Thyroid gland (tissue), 4 donors: ENCODE data around the gene NOL12. TPM values are rescaled to one million over a fixed set of nuclear protein-coding genes. Genes with fewer than 3 reads are reported as not detected.
A peak's percentile ranks its signal among the peaks of the same experiment; 100 is the strongest.

Source experiments
- DNase-seq, 2 donors: peaks; one replicate each; pipeline ENCODE4 v3.0.0-alpha.2; 2019
- H3K27ac ChIP-seq, 3 donors: fragments of 200-600 bp; sonication (generic); 1 replicate in 2 of 3; 2 replicates in 1 of 3; pipeline ENCODE4 v1.5.1; 2016 to 2019; ENCODE audit warnings: mild to moderate bottlenecking in 1 of 3, moderate library complexity in 1 of 3
- H3K27me3 ChIP-seq: fragments of 200-600 bp; sonication (generic); one replicate; pipeline ENCODE4 v1.5.1; 2019
- H3K36me3 ChIP-seq, 2 donors: fragments of 200-600 bp; sonication (generic); one replicate each; pipeline ENCODE4 v1.5.1; 2016 to 2019
- H3K4me1 ChIP-seq, 2 donors: fragments of 200-600 bp; sonication (generic); one replicate each; pipeline ENCODE4 v1.5.1; 2017 to 2019
- H3K4me3 ChIP-seq, 3 donors: fragments of 200-600 bp; sonication (generic); replicated peaks in 1 of 3; 1 replicate in 2 of 3; 2 replicates in 1 of 3; pipeline ENCODE4 v1.5.1; 2016; ENCODE audit warnings: mild to moderate bottlenecking in 1 of 3
- H3K9me3 ChIP-seq: fragments of 200-600 bp; sonication (generic); one replicate; pipeline ENCODE4 v1.5.1; 2017
- POLR2A ChIP-seq, 2 donors: fragments of 450-650 bp; IDR thresholded peaks; one replicate each; pipeline ENCODE4 v1.6.1; 2017; ENCODE audit warnings: antibody characterized with exemption in 2 of 2, mild to moderate bottlenecking in 2 of 2, moderate library complexity in 1 of 2
- WGBS, 2 donors: methylation state at CpG; one replicate each; pipeline ENCODE4 v1.1.5; 2017; 5-methylcytosine and 5-hydroxymethylcytosine counted together
- intact Hi-C: fragments of 100-400 bp; cut with DNase I; formaldehyde crosslinking; loops from one replicate; pipeline ENCODE4 v1.15.1; 2023
- total RNA-seq, 4 donors: library from RNA; depleted of rRNA; stranded (reverse); fragments of >200 nt; gene quantifications; one replicate each; pipeline ENCODE4 v1.2.3, GENCODE V29; 2016
- TF ChIP-seq, protein P1 (sequence below), 6 experiments: fragments of 200-600 bp in 3 of 6; fragments of 450-650 bp in 3 of 6; sonication (generic) in 3 of 6; IDR thresholded peaks; one replicate each; pipeline ENCODE4 v1.5.1; 2016 to 2019; ENCODE audit warnings: antibody characterized with exemption in 6 of 6, mild to moderate bottlenecking in 2 of 6, inconsistent platforms in 1 of 6, moderate library complexity in 1 of 6

Gene NOL12
- total RNA-seq, 4 donors from 2014 or later, result 18.7 to 52.6 (median 47.6) TPM

DNA sequence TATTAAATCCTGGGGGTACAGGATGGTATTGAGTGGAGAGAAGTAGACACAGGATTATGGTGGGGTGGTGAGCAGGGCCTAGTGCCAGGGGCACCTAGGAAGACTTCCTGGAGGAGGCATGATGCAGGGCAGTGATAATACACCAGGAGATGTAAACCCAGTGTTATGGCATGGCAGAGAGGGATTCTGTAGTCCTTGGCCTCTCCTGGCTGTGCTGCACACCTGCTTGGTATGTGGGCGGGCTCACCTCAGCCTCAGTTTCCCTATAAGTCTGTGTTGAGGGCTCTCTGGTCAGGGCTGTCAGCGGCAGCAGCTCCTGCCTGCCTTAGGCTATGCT is 25.5 kb upstream of the NOL12 start:
- H3K27ac ChIP-seq, result peak overlapping the region in 1 of 3 donors; percentile 16
- no peak for TF ChIP-seq POLR2A (IDR thresholded peaks at IDR 0.05)
- TF ChIP-seq, protein P1, sequence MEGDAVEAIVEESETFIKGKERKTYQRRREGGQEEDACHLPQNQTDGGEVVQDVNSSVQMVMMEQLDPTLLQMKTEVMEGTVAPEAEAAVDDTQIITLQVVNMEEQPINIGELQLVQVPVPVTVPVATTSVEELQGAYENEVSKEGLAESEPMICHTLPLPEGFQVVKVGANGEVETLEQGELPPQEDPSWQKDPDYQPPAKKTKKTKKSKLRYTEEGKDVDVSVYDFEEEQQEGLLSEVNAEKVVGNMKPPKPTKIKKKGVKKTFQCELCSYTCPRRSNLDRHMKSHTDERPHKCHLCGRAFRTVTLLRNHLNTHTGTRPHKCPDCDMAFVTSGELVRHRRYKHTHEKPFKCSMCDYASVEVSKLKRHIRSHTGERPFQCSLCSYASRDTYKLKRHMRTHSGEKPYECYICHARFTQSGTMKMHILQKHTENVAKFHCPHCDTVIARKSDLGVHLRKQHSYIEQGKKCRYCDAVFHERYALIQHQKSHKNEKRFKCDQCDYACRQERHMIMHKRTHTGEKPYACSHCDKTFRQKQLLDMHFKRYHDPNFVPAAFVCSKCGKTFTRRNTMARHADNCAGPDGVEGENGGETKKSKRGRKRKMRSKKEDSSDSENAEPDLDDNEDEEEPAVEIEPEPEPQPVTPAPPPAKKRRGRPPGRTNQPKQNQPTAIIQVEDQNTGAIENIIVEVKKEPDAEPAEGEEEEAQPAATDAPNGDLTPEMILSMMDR (IDR thresholded peaks at IDR 0.05), result no peak
- no peak overlapping the region for H3K4me3 ChIP-seq
- intact Hi-C loops, result no loop called here
- no peak for DNase-seq
- peaks cover 19 to 32% of the 10 kb centered on the region in 2 donors for H3K4me1 ChIP-seq
- 69% methylated on average over 2 of the region's 2 CpGs; no CpG with 5 or more reads in 1 of the 2 donors for WGBS, 2 donors
- H3K27me3 ChIP-seq, result no peaks in the 10 kb centered on the region
- H3K36me3 ChIP-seq, result no peaks in the 10 kb centered on the region
- no peaks in the 10 kb centered on the region for H3K9me3 ChIP-seq

DNA sequence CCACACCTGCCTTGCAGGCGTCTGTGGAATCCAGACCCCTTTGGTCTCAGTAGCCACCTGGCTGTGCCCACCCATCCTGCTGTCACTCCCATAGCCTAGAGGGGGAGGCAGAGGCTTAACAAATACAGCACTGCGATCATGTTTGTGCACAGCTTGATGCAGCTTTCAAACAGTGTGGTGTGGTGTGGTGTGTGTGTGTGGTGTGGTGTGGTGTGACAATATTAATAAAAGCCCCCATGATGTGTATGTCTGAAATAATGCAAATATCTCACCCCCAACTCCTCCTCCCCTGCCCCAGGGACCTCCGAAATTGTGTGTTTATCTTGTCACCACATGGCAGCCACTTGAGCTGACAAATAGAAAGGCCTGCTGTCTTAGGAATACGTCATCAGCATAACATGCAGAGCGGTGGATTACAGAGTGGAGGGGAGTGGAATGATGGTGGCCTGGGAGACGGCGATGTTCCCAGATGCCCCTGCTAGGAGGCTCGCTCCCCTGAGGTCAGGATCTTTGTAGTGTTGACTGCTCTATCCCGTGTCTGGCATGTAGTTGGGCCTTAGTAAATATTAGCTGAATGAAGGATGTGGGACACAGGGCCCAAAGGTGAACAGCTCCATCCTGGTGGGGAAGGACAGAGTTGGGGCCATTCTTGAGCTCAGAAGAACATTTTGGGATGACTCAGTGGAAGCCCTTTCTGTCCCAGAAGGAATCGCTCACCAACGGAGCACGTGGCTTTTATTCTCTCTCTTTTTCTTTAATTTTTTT is 24.8 kb upstream of the NOL12 start:
- 38 to 47% methylated on average over 12 of the region's 12 CpGs for WGBS, 2 donors
- peaks cover 19 to 32% of the 10 kb centered on the region in 2 donors for H3K4me1 ChIP-seq
- intact Hi-C loops, result no loop called here
- no peaks in the 10 kb centered on the region for H3K9me3 ChIP-seq
- TF ChIP-seq POLR2A (IDR thresholded peaks at IDR 0.05), result no peak
- TF ChIP-seq, protein P1 (IDR thresholded peaks at IDR 0.05), result peak in 3 of 6 experiments; percentile 14 to 44 (median 29)
- H3K4me3 ChIP-seq, result no peak overlapping the region
- H3K27me3 ChIP-seq, result no peaks in the 10 kb centered on the region
- DNase-seq, result peak in 1 of 2 donors; percentile 46
- H3K36me3 ChIP-seq, result no peaks in the 10 kb centered on the region
- H3K27ac ChIP-seq, result peak overlapping the region in 1 of 3 donors; percentile 16

DNA sequence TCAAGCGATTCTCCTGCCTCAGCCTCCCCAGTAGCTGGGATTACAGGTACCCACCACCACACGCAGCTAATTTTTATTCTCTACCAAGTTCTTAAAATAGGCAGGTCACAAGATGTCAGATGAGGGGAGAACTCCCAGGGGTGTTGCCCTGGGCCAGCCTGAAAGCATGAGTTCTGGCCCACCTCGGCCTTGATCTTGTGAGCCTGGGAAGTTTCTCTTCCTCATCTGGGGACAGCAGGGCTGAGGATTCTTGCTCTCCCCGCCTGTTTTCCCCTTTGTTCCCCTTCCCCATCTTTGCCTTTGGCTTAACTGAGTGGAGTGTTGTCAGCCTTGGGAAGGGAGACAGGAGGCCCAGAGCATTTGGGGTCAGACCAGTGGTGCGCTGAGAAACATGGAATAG is 24.1 kb upstream of the NOL12 start:
- peaks cover 19 to 32% of the 10 kb centered on the region in 2 donors for H3K4me1 ChIP-seq
- WGBS, 2 donors, result 85 to 93% methylated on average over 5 of the region's 5 CpGs
- TF ChIP-seq POLR2A (IDR thresholded peaks at IDR 0.05), result no peak
- TF ChIP-seq, protein P1 (IDR thresholded peaks at IDR 0.05), result no peak
- intact Hi-C loops, result no loop called here
- no peak overlapping the region for H3K4me3 ChIP-seq
- H3K27ac ChIP-seq, result peak overlapping the region in 1 of 3 donors; percentile 28
- DNase-seq, result no peak
- H3K36me3 ChIP-seq, result no peaks in the 10 kb centered on the region
- no peaks in the 10 kb centered on the region for H3K27me3 ChIP-seq
- no peaks in the 10 kb centered on the region for H3K9me3 ChIP-seq

DNA sequence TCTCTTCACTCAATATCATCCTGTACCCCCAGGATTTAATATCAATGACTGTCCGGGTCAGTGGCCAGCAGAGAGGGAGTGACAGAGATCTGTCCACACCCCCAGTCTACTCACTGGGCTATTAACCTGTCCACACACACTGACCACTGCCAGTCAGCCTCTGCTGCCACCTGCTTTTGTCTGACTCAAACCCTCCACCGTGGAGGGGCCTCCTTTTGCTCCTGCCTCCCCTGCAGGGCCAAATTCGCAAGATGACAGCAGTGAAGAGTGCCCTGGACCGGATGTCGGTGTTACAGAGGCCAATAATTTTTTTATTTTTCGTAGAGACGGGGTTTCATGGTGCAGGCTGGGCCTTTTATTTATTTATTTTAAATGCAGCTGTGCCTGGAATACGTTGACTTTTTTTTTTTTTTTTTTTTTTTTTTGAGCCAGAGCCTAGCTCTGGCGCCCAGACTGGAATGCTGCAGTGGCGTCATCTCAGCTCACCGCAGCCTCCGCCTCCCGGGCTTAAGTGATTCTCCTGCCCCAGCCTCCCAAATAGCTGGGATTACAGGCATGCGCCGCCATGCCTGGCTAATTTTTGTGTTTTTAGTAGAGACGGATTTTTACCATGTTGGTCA is 22.5 kb upstream of the NOL12 start:
- Histone ChIP-seq H3K36me3 (no peaks in the 10 kb centered on the region), H3K4me1 (peaks cover 15 to 31% of the 10 kb centered on the region in 2 donors), H3K27me3 (no peaks in the 10 kb centered on the region), H3K27ac (no peak overlapping the region), H3K9me3 (no peaks in the 10 kb centered on the region), H3K4me3 (no peak overlapping the region)
- 84 to 91% methylated on average over 16 of the region's 16 CpGs for WGBS, 2 donors
- intact Hi-C loops, result no loop called here
- DNase-seq, result no peak
- no peak for TF ChIP-seq POLR2A (IDR thresholded peaks at IDR 0.05)
- TF ChIP-seq, protein P1 (IDR thresholded peaks at IDR 0.05), result no peak
